GM12878 (cell line): ENCODE results near the gene VSIG10L. TPM values are rescaled to one million over a fixed set of nuclear protein-coding genes. Genes with fewer than 3 reads are reported as not detected.
A peak's percentile ranks its signal among the peaks of the same experiment; 100 is the strongest.

Experiments
- ATAC-seq: fragments of 200-7000 bp; cut with Tn5 transposase; 3 replicates; pipeline ENCODE4 v1.9.1; 2020; ENCODE audit warnings: mild to moderate bottlenecking, moderate library complexity
- BruUV-seq: library from RNA; stranded (reverse); fragments of 400-500 nt; replicated peaks from 2 replicates; lab custom pipeline; 2021; lab: Mats Ljungman, UMichigan
- CTCF ChIA-PET: fragments of 300-600 bp; sonication (Branson Sonifier 250); formaldehyde crosslinking; extraction: SDS; loops from one replicate; lab custom pipeline; 2021; ENCODE audit warnings: inconsistent platforms; lab: Yijun Ruan, JAX
- POLR2A ChIA-PET: fragments of 350-600 bp; formaldehyde crosslinking; extraction: SDS; loops from one replicate; lab custom pipeline; 2021; ENCODE audit warnings: inconsistent platforms; lab: Charles Lee
- RAD21 ChIA-PET: fragments of 300-600 bp; sonication (Branson Sonifier 250); formaldehyde crosslinking; loops from one replicate; lab custom pipeline; 2023; ENCODE audit warnings: antibody characterized with exemption; ENCODE audit not compliant: unreplicated experiment; lab: Charles Lee
- SMC1A ChIA-PET: fragments of 300-600 bp; sonication (Branson Sonifier 250); formaldehyde crosslinking; loops from one replicate; lab custom pipeline; 2023; ENCODE audit not compliant: unreplicated experiment, uncharacterized antibody; lab: Charles Lee
- DNase-seq: peaks from one replicate; pipeline ENCODE4 v3.0.0-alpha.2; 2011; ENCODE audit warnings: low read depth, low spot score
- FAIRE-seq: peaks from 3 replicates; lab custom pipeline; 2011; peaks lifted over from hg19 to GRCh38; lab: Jason Lieb, UNC
- H2AFZ ChIP-seq: 2 replicates; pipeline ENCODE4 v1.6.0; 2011; ENCODE audit warnings: low read depth, low read length, control low read depth; ENCODE audit not compliant: control insufficient read depth
- H3K27ac ChIP-seq: 2 replicates; pipeline ENCODE4 v1.5.1; 2011; ENCODE audit warnings: control low read depth; ENCODE audit not compliant: control insufficient read depth, insufficient read depth
- H3K27me3 ChIP-seq, 2 experiments: replicated peaks in 1 of 2; 2 replicates each; pipeline versions ENCODE4 v1.6.0 to v1.6.1; 2011; ENCODE audit warnings: low read length in 1 of 2; ENCODE audit not compliant: control insufficient read depth in 2 of 2, insufficient read depth in 2 of 2
- H3K36me3 ChIP-seq, 2 experiments: 2 replicates each; pipeline ENCODE4 v1.5.1; 2011; ENCODE audit warnings: low read length in 1 of 2; ENCODE audit not compliant: control insufficient read depth in 2 of 2, insufficient read depth in 2 of 2
- H3K4me1 ChIP-seq: 2 replicates; pipeline ENCODE4 v1.6.1; 2011; ENCODE audit warnings: mild to moderate bottlenecking, low read length, moderate library complexity, mixed read lengths; ENCODE audit not compliant: control insufficient read depth, insufficient read depth
- H3K4me2 ChIP-seq: 2 replicates; pipeline ENCODE4 v1.6.0; 2011; ENCODE audit warnings: control low read depth; ENCODE audit not compliant: control insufficient read depth, insufficient read depth
- H3K4me3 ChIP-seq: fragments of 200-600 bp; sonication (generic); 2 replicates; pipeline ENCODE4 v1.5.1; 2016
- H3K79me2 ChIP-seq: 2 replicates; pipeline ENCODE4 v1.6.0; 2011; ENCODE audit warnings: low read length; ENCODE audit not compliant: control insufficient read depth, insufficient read depth
- H3K9ac ChIP-seq: 2 replicates; pipeline ENCODE4 v1.8.0; 2011; ENCODE audit warnings: low read length, control low read depth, mixed read lengths; ENCODE audit not compliant: control insufficient read depth, insufficient read depth
- H3K9me3 ChIP-seq: replicated peaks from 3 replicates; pipeline ENCODE4 v1.5.1; 2011; ENCODE audit warnings: mild to moderate bottlenecking, low read length; ENCODE audit not compliant: control insufficient read depth, insufficient read depth
- H4K20me1 ChIP-seq: 2 replicates; pipeline ENCODE4 v1.6.0; 2011; ENCODE audit not compliant: control insufficient read depth, insufficient read depth
- BHLHE40 ChIP-seq, 2 experiments: fragments of 450-650 bp in 1 of 2; IDR thresholded peaks; 2 replicates each; pipeline ENCODE4 v1.6.1; 2011 to 2017; ENCODE audit warnings: low read depth in 2 of 2, borderline replicate concordance in 1 of 2, improper control_type of control experiment in 1 of 2, low read length in 1 of 2, mild to moderate bottlenecking in 1 of 2
- LARP7 ChIP-seq: fragments of 450-650 bp; IDR thresholded peaks from 2 replicates; pipeline ENCODE4 v1.6.1; 2017; ENCODE audit warnings: mild to moderate bottlenecking
- NR2F1 ChIP-seq: fragments of 450-650 bp; conservative IDR thresholded peaks from 2 replicates; pipeline ENCODE4 v1.6.1; 2017; ENCODE audit warnings: mild to moderate bottlenecking
- WGBS: methylation state at CpG from one replicate; pipeline ENCODE4 v1.1.6; 2016; ENCODE audit warnings: low lambda C conversion rate; ENCODE audit not compliant: insufficient replicate concordance, insufficient coverage; ENCODE audit errors: missing lambda C conversion rate; 5-methylcytosine and 5-hydroxymethylcytosine counted together
- in situ Hi-C: fragments of 300-500 bp; cut with MboI; formaldehyde crosslinking; loops from 9 replicates; pipeline ENCODE4 v1.14.3; 2018; ENCODE audit warnings: mixed read lengths
- intact Hi-C: fragments of 100-400 bp; cut with micrococcal nuclease; formaldehyde crosslinking; loops from one replicate; pipeline ENCODE4 v1.14.2; 2022; ENCODE audit not compliant: unreplicated experiment
- polyA plus RNA-seq, 11 experiments: library from polyadenylated mRNA; depleted of rRNA in 4 of 11; unstranded in 6 of 11; stranded (reverse) in 5 of 11; fragments of >200 nt; fragmentation: Nextera tagmentation in 4 of 11; fragmentation: Illumina TruSeq in 1 of 11; extraction: Ambion mirVana in 4 of 11; extraction: Trizol in 1 of 11; gene quantifications; 1 replicate in 1 of 11; 2 replicates in 10 of 11; pipeline versions ENCODE4 v1.2.1 to v1.2.3, GENCODE V29; 2011 to 2016; ENCODE audit warnings: inconsistent platforms in 2 of 11, missing spikeins in 2 of 11, low read depth in 1 of 11
- total RNA-seq, 4 experiments: library from RNA; depleted of rRNA in 3 of 4; stranded (reverse); fragments of >200 nt in 3 of 4; fragmentation: Illumina TruSeq in 1 of 4; extraction: Trizol in 1 of 4; gene quantifications; 2 replicates each; pipeline versions ENCODE4 v1.2.1 to v1.2.3, GENCODE V29; 2013 to 2021

VSIG10L gene
- total and polyA plus RNA-seq, 10 of the 15 experiments (the other 5 are each of a cell fraction or from before 2014, with no cell fraction given), result 0.09 to 0.93 (median 0.49) TPM

- Histone ChIP-seq H3K9ac (peak within 1 kb of the TSS; percentile 52), H2AFZ (peak within 1 kb of the TSS; percentile 85), H4K20me1 (no peaks in the 10 kb centered on the region), H3K4me2 (peak within 1 kb of the TSS; percentile 89), H3K36me3 (no peaks in the 10 kb centered on the region), H3K4me3 (peak within 1 kb of the TSS; percentile 82), H3K79me2 (peaks cover 18% of the 10 kb centered on the region), H3K4me1 (peaks cover 32% of the 10 kb centered on the region), H3K9me3 (no peaks in the 10 kb centered on the region), H3K27me3 (no peaks in the 10 kb centered on the region), H3K27ac (peak within 1 kb of the TSS; percentile 56)
- BruUV-seq, result no TSS peak
- no peak for ATAC-seq
- ChIA-PET RAD21 (interaction anchor here (0.5 to 2.3 kb wide), 7 partner anchors 8 to 48 kb away, joined by 3 to 34 read pairs (median 6); partner anchors contain the start of gene SIGLEC10), POLR2A (interaction anchor here (1.1 to 2.8 kb wide), 8 partner anchors 8 to 73 kb away, joined by 3 to 64 read pairs (median 8); partner anchors contain the start of gene SIGLEC10), SMC1A (interaction anchor here (1.2 to 1.9 kb wide), 4 partner anchors 7 to 49 kb away, joined by 5 to 10 read pairs (median 6); partner anchors contain the start of gene SIGLEC10), CTCF (interaction anchor here (0.6 to 2.4 kb wide), 8 partner anchors 8 to 72 kb away, joined by 3 to 12 read pairs (median 4); no protein-coding TSS in a partner anchor)
- WGBS, result 54% methylated on average over 22 of the region's 23 CpGs
- in situ Hi-C loops, result loop anchor here (10.0 to 25.0 kb wide), 2 partner anchors 554 to 1031 kb away; partner anchors contain the start of gene KCNC3
- FAIRE-seq, result no peak
- DNase-seq, result no peak
- no peak for TF ChIP-seq NR2F1
- TF ChIP-seq LARP7, result peak; percentile 43; the same call in 1 of the 2 replicates
- no peak for TF ChIP-seq BHLHE40 (IDR thresholded peaks at IDR 0.05; ENCODE audit: borderline replicate concordance in 1 of 2, low read depth in 2 of 2, low read length in 1 of 2)
- intact Hi-C loops, result no loop called here
Observed at GRCh38 chr19:51368366-51369282, 26.7 kb upstream of the VSIG10L start, which contains the start of gene CLDND2. Gene CLDND2 (minus strand): TSS chr19:51369003. CDS start chr19:51368577, 426 bp downstream.
